HepG2 (cell line): ENCODE data around the gene TIMM44.

ENCODE experiments used
- CEBPB ChIP-seq: IDR thresholded peaks from 2 replicates; pipeline ENCODE4 v1.6.1; 2011; ENCODE audit warnings: low read depth, low read length, improper control_type of control experiment, borderline replicate concordance
- CTCF ChIP-seq: sonication (generic); formaldehyde crosslinking; IDR thresholded peaks from 2 replicates; pipeline ENCODE4 v1.5.0; 2020; ENCODE audit warnings: mild to moderate bottlenecking, missing genetic modification reagents, moderate library complexity
- HIC2 ChIP-seq: sonication (generic); formaldehyde crosslinking; IDR thresholded peaks from 2 replicates; pipeline ENCODE4 v1.9.0; 2022; ENCODE audit warnings: low read depth, missing genetic modification reagents
- KAT2B ChIP-seq: fragments of 150-350 bp; IDR thresholded peaks from 2 replicates; pipeline ENCODE4 v1.6.1; 2014; ENCODE audit warnings: low read depth, low read length, borderline replicate concordance
- POLR2A ChIP-seq, 2 experiments: IDR thresholded peaks; 2 replicates each; pipeline ENCODE4 v1.6.1; 2011; ENCODE audit warnings: low read depth in 2 of 2, low read length in 2 of 2, mild to moderate bottlenecking in 1 of 2, moderate library complexity in 1 of 2; ENCODE audit not compliant: insufficient read depth in 1 of 2
- RAD21 ChIP-seq: fragments of 450-650 bp; formaldehyde crosslinking; IDR thresholded peaks from 2 replicates; pipeline ENCODE4 v1.5.0; 2020; ENCODE audit warnings: mild to moderate bottlenecking
- TCF12 ChIP-seq, 2 experiments: fragments of 450-650 bp in 1 of 2; sonication (generic) in 1 of 2; formaldehyde crosslinking in 1 of 2; IDR thresholded peaks; 2 replicates each; pipeline versions ENCODE4 v1.6.1 to v1.8.0; 2017 to 2022; ENCODE audit warnings: antibody characterized with exemption in 1 of 2, mild to moderate bottlenecking in 1 of 2, missing genetic modification reagents in 1 of 2, moderate library complexity in 1 of 2
- ZFAT ChIP-seq: sonication (generic); formaldehyde crosslinking; conservative IDR thresholded peaks from 2 replicates; pipeline ENCODE4 v1.8.1; 2023; ENCODE audit warnings: missing genetic modification reagents, inconsistent platforms
- ZFX ChIP-seq: sonication (generic); formaldehyde crosslinking; IDR thresholded peaks from 2 replicates; pipeline ENCODE4 v1.4.0; 2020; ENCODE audit warnings: mild to moderate bottlenecking, low read depth, missing genetic modification reagents, moderate library complexity
- ZNF841 ChIP-seq: sonication (generic); formaldehyde crosslinking; IDR thresholded peaks from 2 replicates; pipeline ENCODE4 v1.8.1; 2023; ENCODE audit warnings: missing genetic modification reagents, borderline replicate concordance
- ZSCAN30 ChIP-seq: sonication (generic); formaldehyde crosslinking; IDR thresholded peaks from 2 replicates; pipeline ENCODE4 v1.5.0; 2020; ENCODE audit warnings: mild to moderate bottlenecking, missing genetic modification reagents

GRCh38 chr19:7987114-7987768 is 43.8 kb upstream of the TIMM44 start:
- no peak for TF ChIP-seq HIC2 (CRISPR knock-in tag)
- TF ChIP-seq TCF12 (IDR thresholded peaks at IDR 0.05): no peak
- TF ChIP-seq TCF12 (CRISPR knock-in tag; IDR thresholded peaks at IDR 0.05): no peak
- no peak for TF ChIP-seq ZNF841 (CRISPR knock-in tag)
- TF ChIP-seq KAT2B: no peak
- no peak for TF ChIP-seq POLR2A (IDR thresholded peaks at IDR 0.05; ENCODE audit: insufficient read depth in 1 of 2, low read depth in 2 of 2, low read length in 2 of 2)
- no peak for TF ChIP-seq ZFX (CRISPR knock-in tag)
- TF ChIP-seq CTCF (CRISPR knock-in tag): no peak
- no peak for TF ChIP-seq RAD21 (CRISPR knock-in tag)
- no peak for TF ChIP-seq ZSCAN30 (CRISPR knock-in tag)
- no peak for TF ChIP-seq ZFAT (CRISPR knock-in tag)
- no peak for TF ChIP-seq CEBPB
